Erythroblast (primary cell): ENCODE measurements around the gene P2RX5.

Experiments used
- GATA1 ChIP-seq: IDR thresholded peaks from 2 replicates; pipeline ENCODE4 v1.6.1; 2011; ENCODE audit warnings: low read depth, mild to moderate bottlenecking, control low read depth, low read length, moderate library complexity
- POLR2A ChIP-seq: IDR thresholded peaks from 2 replicates; pipeline ENCODE4 v1.6.1; 2011; ENCODE audit warnings: mild to moderate bottlenecking, low read length

DNA sequence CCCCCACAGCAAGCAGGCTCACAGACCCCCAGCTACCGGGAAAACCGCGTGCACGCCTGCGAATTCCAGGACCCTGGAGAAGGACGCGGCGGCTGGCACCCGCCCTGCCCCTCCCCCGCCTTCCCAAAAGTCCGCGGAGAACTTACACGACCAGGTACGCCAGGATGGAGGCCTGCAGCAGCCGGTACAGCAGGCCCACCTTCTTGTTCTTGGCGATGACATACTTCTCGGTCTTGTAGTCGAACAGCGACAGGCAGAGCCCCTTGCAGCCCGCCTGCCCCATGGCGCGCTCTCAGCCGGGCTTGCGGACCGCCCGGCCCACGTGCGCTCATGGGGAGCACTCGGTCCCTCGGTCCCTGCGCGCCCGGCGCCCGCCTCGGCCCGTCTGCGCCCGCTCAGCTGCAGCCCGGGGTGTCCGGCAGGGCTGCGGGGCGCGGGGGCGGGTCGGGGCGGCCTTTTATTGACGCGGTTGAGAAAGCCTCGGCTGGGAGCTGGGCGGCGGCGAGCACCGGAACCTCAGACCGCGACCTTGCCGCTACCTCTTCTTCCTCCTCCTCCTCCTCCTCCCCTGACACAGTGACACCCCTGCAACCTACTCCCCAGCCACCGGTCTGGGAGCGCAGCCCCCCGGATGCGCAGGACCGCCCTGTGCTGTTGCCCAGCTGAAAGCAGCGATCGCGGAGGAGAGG is at the start of gene P2RX5:
- TF ChIP-seq POLR2A (no peak), GATA1 (no peak)
